Osteoblast (primary cell): ENCODE measurements around the gene PAK4. TPM values are rescaled to one million over a fixed set of nuclear protein-coding genes. Genes with fewer than 3 reads are reported as not detected.

Experiments
- DNase-seq: peaks from one replicate; pipeline ENCODE4 v3.0.0; 2011; ENCODE audit warnings: low spot score, mixed read lengths; ENCODE audit not compliant: insufficient read length; ENCODE audit errors: missing footprints
- H2AFZ ChIP-seq: 2 replicates; pipeline ENCODE4 v1.6.0; 2011; ENCODE audit warnings: mild to moderate bottlenecking, low read length
- H3K27ac ChIP-seq: 2 replicates; pipeline ENCODE4 v1.5.1; 2011; ENCODE audit warnings: mild to moderate bottlenecking, low read depth, low read length, moderate library complexity
- H3K27me3 ChIP-seq: 2 replicates; pipeline ENCODE4 v1.6.0; 2012; ENCODE audit warnings: mild to moderate bottlenecking, control low read depth, inconsistent platforms, low read length, moderate library complexity; ENCODE audit not compliant: insufficient read depth
- H3K36me3 ChIP-seq: 2 replicates; pipeline ENCODE4 v1.5.1; 2011; ENCODE audit warnings: mild to moderate bottlenecking, low read length, control low read depth, moderate library complexity; ENCODE audit not compliant: insufficient read depth
- H3K4me1 ChIP-seq: 2 replicates; pipeline ENCODE4 v1.5.1; 2011; ENCODE audit warnings: mild to moderate bottlenecking, low read length, control low read depth, moderate library complexity; ENCODE audit not compliant: insufficient read depth
- H3K4me2 ChIP-seq: 2 replicates; pipeline ENCODE4 v1.6.0; 2011; ENCODE audit warnings: mild to moderate bottlenecking, low read length; ENCODE audit not compliant: insufficient read depth
- H3K4me3 ChIP-seq: fragments of 200-600 bp; sonication (generic); 3 replicates; pipeline ENCODE4 v1.5.1; 2012; ENCODE audit warnings: mild to moderate bottlenecking, low read length, inconsistent platforms; ENCODE audit not compliant: insufficient read depth
- H3K79me2 ChIP-seq: 2 replicates; pipeline ENCODE4 v1.6.0; 2012; ENCODE audit warnings: mild to moderate bottlenecking, low read length, control low read depth, inconsistent platforms; ENCODE audit not compliant: insufficient read depth
- H3K9me3 ChIP-seq: 2 replicates; pipeline ENCODE4 v1.5.1; 2011; ENCODE audit warnings: low read depth, low read length, control low read depth
- H4K20me1 ChIP-seq: 2 replicates; pipeline ENCODE4 v1.6.0; 2012; ENCODE audit warnings: mild to moderate bottlenecking, low read length, control low read depth; ENCODE audit not compliant: insufficient read depth
- CTCF ChIP-seq: IDR thresholded peaks from 2 replicates; pipeline ENCODE4 v1.5.1; 2011; ENCODE audit warnings: mild to moderate bottlenecking, low read depth, low read length, moderate library complexity; ENCODE audit errors: extremely low read depth
- total RNA-seq: library from RNA; depleted of rRNA; stranded (reverse); fragments of >200 nt; gene quantifications from 2 replicates; pipeline ENCODE4 v1.2.3, GENCODE V29; 2012

The PAK4 gene
- total RNA-seq, 1 donor, result 9.4 TPM

- Histone ChIP-seq H3K4me2 (no peak overlapping the region), H3K4me1 (no peaks in the 10 kb centered on the region), H4K20me1 (peaks cover 35% of the 10 kb centered on the region), H3K4me3 (no peak overlapping the region), H3K9me3 (no peaks in the 10 kb centered on the region), H3K36me3 (peaks cover 10% of the 10 kb centered on the region), H3K27ac (no peak overlapping the region), H2AFZ (no peak overlapping the region), H3K79me2 (peaks cover 42% of the 10 kb centered on the region), H3K27me3 (no peaks in the 10 kb centered on the region)
- no peak for TF ChIP-seq CTCF
- DNase-seq, result peak; percentile 85
Measured at GRCh38 chr19:39168258-39169142, 42.9 kb downstream of the PAK4 start.

- no peak overlapping the region for H3K4me3 ChIP-seq
- H3K9me3 ChIP-seq, result no peaks in the 10 kb centered on the region
- no peaks in the 10 kb centered on the region for H3K27me3 ChIP-seq
- no peaks in the 10 kb centered on the region for H3K4me1 ChIP-seq
- peaks cover 31% of the 10 kb centered on the region for H4K20me1 ChIP-seq
- H3K27ac ChIP-seq, result no peak overlapping the region
- H3K36me3 ChIP-seq, result peaks cover 10% of the 10 kb centered on the region
- peaks cover 36% of the 10 kb centered on the region for H3K79me2 ChIP-seq
- H3K4me2 ChIP-seq, result no peak overlapping the region
- DNase-seq, result peak; percentile 55
- TF ChIP-seq CTCF, result no peak
- H2AFZ ChIP-seq, result no peak overlapping the region
Measured at GRCh38 chr19:39169143-39169810, 43.7 kb downstream of the PAK4 start.

GRCh38 chr19:39170386-39171231, 45.0 kb downstream of the PAK4 start:
- Histone ChIP-seq H3K27me3 (no peaks in the 10 kb centered on the region), H3K9me3 (no peaks in the 10 kb centered on the region)

More at GRCh38 chr19:39170386-39171231, 45.0 kb downstream of the PAK4 start:
- TF ChIP-seq CTCF, result no peak
- Histone ChIP-seq H3K4me2 (no peak overlapping the region), H4K20me1 (peaks cover 29% of the 10 kb centered on the region), H3K4me1 (no peaks in the 10 kb centered on the region), H3K79me2 (peaks cover 27% of the 10 kb centered on the region), H3K27ac (no peak overlapping the region), H3K4me3 (no peak overlapping the region), H3K36me3 (peaks cover 11% of the 10 kb centered on the region), H2AFZ (no peak overlapping the region)
- peak; percentile 85 for DNase-seq
